IPS-18a (cell line): Measurements from ENCODE around the gene INPP5K.

ENCODE experiments used
- H3K27ac ChIP-seq: one replicate; pipeline ENCODE4 v1.5.1; 2013; ENCODE audit warnings: low read length
- H3K27me3 ChIP-seq: one replicate; pipeline ENCODE4 v1.6.1; 2013; ENCODE audit warnings: mild to moderate bottlenecking, low read length; ENCODE audit not compliant: control insufficient read depth, insufficient read depth
- H3K36me3 ChIP-seq: one replicate; pipeline ENCODE4 v1.6.1; 2013; ENCODE audit warnings: low read depth, low read length; ENCODE audit not compliant: control insufficient read depth
- H3K4me1 ChIP-seq: one replicate; pipeline ENCODE4 v1.6.1; 2013; ENCODE audit warnings: low read depth, low read length; ENCODE audit not compliant: control insufficient read depth
- H3K4me3 ChIP-seq: one replicate; pipeline ENCODE4 v1.5.1; 2013; ENCODE audit warnings: low read length
- H3K9ac ChIP-seq: one replicate; pipeline ENCODE4 v1.6.1; 2013; ENCODE audit warnings: mild to moderate bottlenecking, low read length, moderate library complexity
- H3K9me3 ChIP-seq: one replicate; pipeline ENCODE4 v1.6.1; 2013; ENCODE audit warnings: low read depth, low read length; ENCODE audit not compliant: control insufficient read depth

Gene INPP5K

GRCh38 chr17:1498233-1498632 lies 18.2 kb downstream of the INPP5K start:
- no peak overlapping the region for H3K27ac ChIP-seq
- H3K4me3 ChIP-seq = no peak overlapping the region
- no peaks in the 10 kb centered on the region for H3K36me3 ChIP-seq
- H3K27me3 ChIP-seq = no peaks in the 10 kb centered on the region
- H3K9ac ChIP-seq = no peak overlapping the region
- no peaks in the 10 kb centered on the region for H3K4me1 ChIP-seq
- H3K9me3 ChIP-seq = no peaks in the 10 kb centered on the region

GRCh38 chr17:1497831-1498230 lies 18.6 kb downstream of the INPP5K start:
- no peaks in the 10 kb centered on the region for H3K27me3 ChIP-seq

GRCh38 chr17:1496869-1497268 lies 19.5 kb downstream of the INPP5K start:
- no peak overlapping the region for H3K9ac ChIP-seq
- no peaks in the 10 kb centered on the region for H3K9me3 ChIP-seq
- H3K36me3 ChIP-seq = no peaks in the 10 kb centered on the region
- H3K4me3 ChIP-seq = no peak overlapping the region
- H3K27ac ChIP-seq = no peak overlapping the region
- H3K27me3 ChIP-seq = peaks cover 5% of the 10 kb centered on the region
- H3K4me1 ChIP-seq = no peaks in the 10 kb centered on the region

More at GRCh38 chr17:1497831-1498230, 18.6 kb downstream of the INPP5K start:
- H3K4me3 ChIP-seq = no peak overlapping the region
- H3K27ac ChIP-seq = no peak overlapping the region
- H3K9me3 ChIP-seq = no peaks in the 10 kb centered on the region
- no peaks in the 10 kb centered on the region for H3K36me3 ChIP-seq
- no peak overlapping the region for H3K9ac ChIP-seq
- no peaks in the 10 kb centered on the region for H3K4me1 ChIP-seq

- peaks cover 5% of the 10 kb centered on the region for H3K27me3 ChIP-seq
- H3K9ac ChIP-seq = no peak overlapping the region
- H3K4me3 ChIP-seq = no peak overlapping the region
- no peaks in the 10 kb centered on the region for H3K9me3 ChIP-seq
- no peak overlapping the region for H3K27ac ChIP-seq
- no peaks in the 10 kb centered on the region for H3K4me1 ChIP-seq
- H3K36me3 ChIP-seq = no peaks in the 10 kb centered on the region
Observed at GRCh38 chr17:1495265-1495989, 21.0 kb downstream of the INPP5K start.

GRCh38 chr17:1494736-1495253 lies 21.6 kb downstream of the INPP5K start:
- H3K27ac ChIP-seq = no peak overlapping the region
- no peaks in the 10 kb centered on the region for H3K9me3 ChIP-seq
- no peak overlapping the region for H3K9ac ChIP-seq
- no peaks in the 10 kb centered on the region for H3K36me3 ChIP-seq
- peaks cover 10% of the 10 kb centered on the region for H3K27me3 ChIP-seq
- H3K4me3 ChIP-seq = no peak overlapping the region
- H3K4me1 ChIP-seq = no peaks in the 10 kb centered on the region

DNA sequence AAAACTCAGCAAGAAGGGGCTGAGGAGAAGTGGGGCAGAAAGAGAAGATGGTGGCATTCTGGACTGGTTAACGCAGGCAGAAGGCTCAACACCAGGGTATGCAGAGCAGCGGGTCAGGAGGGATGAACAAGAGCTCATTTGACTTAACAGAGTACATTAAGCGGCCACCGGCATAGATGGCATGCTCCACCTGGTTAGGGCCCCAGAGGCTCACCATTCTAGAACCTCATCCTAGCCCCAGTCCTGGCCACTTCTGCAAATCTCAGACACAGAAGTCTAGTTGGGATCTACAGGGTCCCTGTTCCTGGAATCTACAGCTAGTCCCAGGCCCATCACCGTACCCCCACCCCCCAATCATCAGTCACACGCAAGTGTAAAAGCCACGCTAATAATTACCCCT lies 22.2 kb downstream of the INPP5K start:
- H3K4me1 ChIP-seq = no peaks in the 10 kb centered on the region
- H3K9me3 ChIP-seq = no peaks in the 10 kb centered on the region
- no peak overlapping the region for H3K4me3 ChIP-seq
- no peak overlapping the region for H3K27ac ChIP-seq
- peaks cover 16% of the 10 kb centered on the region for H3K27me3 ChIP-seq
- H3K36me3 ChIP-seq = no peaks in the 10 kb centered on the region
- no peak overlapping the region for H3K9ac ChIP-seq

DNA sequence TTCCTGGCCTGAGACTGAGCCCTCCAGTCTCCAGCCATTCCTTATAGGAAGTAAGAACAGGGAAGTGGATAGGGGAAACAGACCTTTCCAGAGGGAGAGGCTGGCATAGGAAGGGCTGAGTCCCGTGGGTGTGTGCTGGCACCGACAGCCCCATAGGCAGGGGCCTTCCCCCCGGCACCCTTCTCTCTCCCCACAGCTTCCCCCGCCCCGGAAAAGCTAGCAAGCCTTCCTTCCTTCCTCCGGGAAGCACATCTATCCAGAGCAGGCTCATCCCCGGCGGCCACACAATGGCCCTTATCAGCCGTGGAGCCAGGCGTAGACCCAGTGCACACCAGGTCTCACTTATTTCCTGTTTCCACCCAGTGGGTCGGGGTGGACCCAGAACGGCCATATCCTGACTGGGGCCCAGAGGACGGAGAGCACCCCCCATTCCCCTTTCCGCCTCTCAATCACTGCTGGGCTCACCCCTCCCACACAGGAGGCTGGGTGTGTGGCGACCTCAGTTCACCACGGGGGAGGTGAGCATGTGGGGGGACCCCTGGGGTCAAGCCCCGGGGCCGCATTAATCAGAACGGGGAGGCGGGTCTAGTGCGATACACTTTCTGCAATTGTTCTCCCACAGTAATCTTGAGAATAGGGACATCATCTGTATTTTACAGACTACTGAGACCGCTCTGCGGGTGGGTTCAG lies 23.0 kb downstream of the INPP5K start:
- H3K4me3 ChIP-seq = no peak overlapping the region
- H3K27me3 ChIP-seq = peaks cover 24% of the 10 kb centered on the region
- no peaks in the 10 kb centered on the region for H3K36me3 ChIP-seq
- no peak overlapping the region for H3K27ac ChIP-seq
- H3K9me3 ChIP-seq = no peaks in the 10 kb centered on the region
- peaks cover 5% of the 10 kb centered on the region for H3K4me1 ChIP-seq
- no peak overlapping the region for H3K9ac ChIP-seq

DNA sequence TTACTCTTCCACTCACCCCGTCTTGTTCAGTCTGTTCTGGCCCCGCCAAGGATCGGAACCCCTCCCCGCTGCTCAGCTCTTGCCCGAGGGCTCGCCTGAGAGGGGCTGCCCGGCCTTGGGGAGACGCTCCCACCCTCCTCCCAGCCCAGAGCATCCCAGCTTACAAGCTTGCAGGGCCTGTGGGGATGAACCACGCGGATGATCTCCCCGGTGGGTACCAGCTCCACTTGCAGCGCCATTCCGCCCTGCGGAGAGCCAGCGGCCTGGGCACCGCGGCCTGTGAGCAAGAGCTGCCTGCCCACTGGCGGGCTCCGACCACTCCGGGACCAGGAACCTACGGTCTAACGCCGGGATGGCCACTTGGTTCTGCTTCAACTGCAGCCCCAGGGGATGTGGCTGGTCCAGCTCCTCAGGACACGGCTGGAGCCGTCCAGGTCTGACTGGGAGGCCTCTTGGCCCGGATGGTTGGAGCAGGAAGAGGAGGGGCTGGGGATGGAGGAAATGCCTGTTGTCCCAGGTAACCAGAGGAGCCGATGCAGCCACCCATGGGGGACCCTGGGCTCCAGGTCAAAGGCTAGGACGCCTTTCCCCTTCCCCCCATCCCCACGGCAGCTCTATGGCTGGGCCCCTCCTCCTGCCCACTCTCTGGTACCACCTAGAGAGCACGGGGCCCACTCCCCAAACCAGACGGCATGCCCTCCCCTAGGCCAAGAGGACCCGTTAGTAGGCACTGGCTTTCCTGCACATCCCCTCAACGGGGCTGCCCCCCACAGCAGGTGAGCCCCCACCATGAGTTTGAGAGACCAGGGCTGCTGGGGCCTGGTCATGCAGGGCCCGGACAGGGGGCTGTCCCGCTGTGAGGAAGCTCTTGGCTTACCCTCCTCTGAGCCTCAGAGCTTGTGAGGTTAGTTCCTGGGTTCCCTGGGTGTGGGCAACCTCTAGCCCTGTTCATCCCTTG lies 23.9 kb downstream of the INPP5K start, which contains the start of gene MYO1C:
TSS of gene MYO1C (minus strand) at position 438 of the 958 bp plus-strand sequence. CDS start at position 239, 199 bp downstream.
- no peaks in the 10 kb centered on the region for H3K9me3 ChIP-seq
- no peak within 1 kb of the TSS for H3K9ac ChIP-seq
- H3K4me1 ChIP-seq = peaks cover 6% of the 10 kb centered on the region
- H3K36me3 ChIP-seq = no peaks in the 10 kb centered on the region
- peaks cover 29% of the 10 kb centered on the region for H3K27me3 ChIP-seq
- H3K27ac ChIP-seq = no peak within 1 kb of the TSS
- peak within 1 kb of the TSS; percentile 59 for H3K4me3 ChIP-seq

GRCh38 chr17:1491443-1492248 lies 24.8 kb downstream of the INPP5K start:
- Histone ChIP-seq H3K27ac (no peak overlapping the region), H3K9ac (peak overlapping the region; percentile 13), H3K4me3 (peak overlapping the region; percentile 74), H3K4me1 (peaks cover 6% of the 10 kb centered on the region), H3K27me3 (peaks cover 38% of the 10 kb centered on the region), H3K9me3 (no peaks in the 10 kb centered on the region), H3K36me3 (no peaks in the 10 kb centered on the region)

DNA sequence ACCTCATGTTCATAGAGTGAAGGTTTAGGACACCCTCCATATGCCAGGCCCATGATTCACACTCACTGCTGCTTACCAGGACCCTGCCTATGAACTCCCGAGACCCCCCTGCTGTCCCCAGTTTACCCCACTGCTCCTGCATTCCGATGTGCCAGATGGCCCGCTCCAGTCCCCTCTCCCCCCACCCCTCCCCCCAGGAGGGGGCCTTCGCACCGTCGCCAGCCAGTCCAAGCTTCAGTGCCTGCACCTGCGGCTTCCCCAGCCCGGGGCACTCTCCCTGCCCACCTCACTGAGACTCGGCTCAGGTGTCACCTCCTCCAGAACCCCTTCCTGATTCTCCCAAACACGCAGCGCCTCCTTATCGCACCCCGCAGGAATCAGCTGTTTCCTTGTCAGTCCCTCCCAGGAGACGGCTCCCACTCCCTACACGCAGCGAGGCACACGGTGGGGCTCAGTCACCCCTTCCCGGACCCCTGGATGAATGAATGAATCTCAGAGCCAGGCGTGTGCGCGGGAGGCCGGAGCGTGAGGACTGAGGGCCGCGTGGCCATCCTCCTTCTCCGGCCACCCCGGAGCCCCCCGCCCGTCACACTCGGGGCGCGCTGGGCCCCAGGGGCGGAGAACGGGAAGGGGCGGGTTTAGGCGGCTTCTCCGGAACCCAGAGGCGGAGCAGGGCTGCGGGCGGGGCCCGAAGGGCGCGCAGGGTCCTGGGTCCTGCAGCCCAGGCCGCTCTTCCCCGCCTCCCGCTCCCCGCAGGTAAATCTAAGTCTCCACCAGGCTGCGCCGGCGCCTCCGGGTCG lies 25.6 kb downstream of the INPP5K start:
- H3K4me1 ChIP-seq = peaks cover 6% of the 10 kb centered on the region
- peak overlapping the region; percentile 13 for H3K9ac ChIP-seq
- H3K27me3 ChIP-seq = peaks cover 45% of the 10 kb centered on the region
- H3K36me3 ChIP-seq = no peaks in the 10 kb centered on the region
- peak overlapping the region; percentile 74 for H3K4me3 ChIP-seq
- H3K9me3 ChIP-seq = no peaks in the 10 kb centered on the region
- no peak overlapping the region for H3K27ac ChIP-seq
